DMS79 treated with DMSO at 0.1 percent for 48 hours (cell line): ENCODE measurements around the gene SPI1.
"Not testable (repeated sequence)": the region's sequence is repeated elsewhere in the genome, so short reads cannot be mapped to it uniquely, and the experiment has no call there.

Experiments used
- DNase-seq: peaks from one replicate; lab custom pipeline; 2025; lab: John Stamatoyannopoulos, UW

SPI1 gene

DNA sequence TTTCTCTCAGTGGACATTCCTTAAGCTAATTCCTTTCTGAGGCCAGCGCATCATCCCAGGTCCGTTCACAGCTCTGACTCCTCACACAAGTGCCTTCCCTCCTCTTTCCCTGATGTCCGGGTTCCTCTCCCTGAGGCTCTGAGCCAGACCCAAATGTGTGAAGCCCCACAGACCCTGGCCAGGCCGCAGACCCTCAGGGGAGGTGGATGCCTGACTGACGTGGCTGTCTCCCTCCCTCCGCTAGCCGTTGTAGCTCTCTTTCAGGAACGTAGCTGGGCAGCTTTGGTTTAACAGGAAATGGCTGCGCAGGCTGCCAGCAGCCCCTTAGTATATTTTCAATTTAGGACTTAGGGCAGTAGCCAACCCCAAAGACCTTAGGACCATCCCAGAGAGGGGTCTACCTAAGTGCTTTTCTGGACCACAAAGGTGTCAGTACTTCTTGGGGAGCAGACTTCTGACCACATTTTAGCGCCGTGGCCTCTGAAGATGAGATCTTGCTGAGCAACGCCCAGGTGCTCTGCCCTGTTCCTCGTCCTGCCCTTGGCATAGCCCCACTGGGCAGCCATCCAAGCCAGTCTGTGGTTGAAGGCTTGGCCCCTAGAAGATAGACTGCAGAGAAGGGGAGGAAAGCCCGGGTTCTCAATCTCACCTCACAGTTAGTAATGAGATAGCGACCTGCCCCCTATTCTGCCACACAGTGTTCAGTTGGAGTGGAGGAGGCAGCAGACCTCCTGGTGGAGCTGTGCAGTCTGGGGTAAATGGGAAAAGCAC lies 52.9 kb downstream of the SPI1 start:
- peak; percentile 29 for DNase-seq

DNA sequence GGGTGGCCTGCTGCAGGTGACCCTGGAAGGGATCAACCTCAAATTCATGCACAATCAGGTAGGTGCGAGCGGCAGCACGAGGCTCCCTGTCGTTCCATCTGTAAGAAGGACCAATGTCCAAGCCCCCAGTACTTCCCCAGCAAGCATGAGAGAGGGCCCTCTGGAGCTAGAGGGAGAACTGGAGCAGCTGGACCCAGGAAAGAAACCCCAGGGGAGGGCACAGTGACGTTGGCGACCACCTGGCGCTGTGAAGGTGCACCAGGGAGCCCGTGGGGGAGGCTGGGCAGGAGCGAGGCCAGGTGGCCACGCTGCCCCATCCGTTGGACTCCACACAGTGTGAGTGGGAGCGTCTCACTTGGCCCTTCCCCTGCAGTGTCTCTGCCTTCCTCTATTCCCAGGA lies 53.8 kb downstream of the SPI1 start:
- DNase-seq, result no peak

GRCh38 chr11:47318166-47318565 lies 60.2 kb downstream of the SPI1 start:
- no peak for DNase-seq

DNA sequence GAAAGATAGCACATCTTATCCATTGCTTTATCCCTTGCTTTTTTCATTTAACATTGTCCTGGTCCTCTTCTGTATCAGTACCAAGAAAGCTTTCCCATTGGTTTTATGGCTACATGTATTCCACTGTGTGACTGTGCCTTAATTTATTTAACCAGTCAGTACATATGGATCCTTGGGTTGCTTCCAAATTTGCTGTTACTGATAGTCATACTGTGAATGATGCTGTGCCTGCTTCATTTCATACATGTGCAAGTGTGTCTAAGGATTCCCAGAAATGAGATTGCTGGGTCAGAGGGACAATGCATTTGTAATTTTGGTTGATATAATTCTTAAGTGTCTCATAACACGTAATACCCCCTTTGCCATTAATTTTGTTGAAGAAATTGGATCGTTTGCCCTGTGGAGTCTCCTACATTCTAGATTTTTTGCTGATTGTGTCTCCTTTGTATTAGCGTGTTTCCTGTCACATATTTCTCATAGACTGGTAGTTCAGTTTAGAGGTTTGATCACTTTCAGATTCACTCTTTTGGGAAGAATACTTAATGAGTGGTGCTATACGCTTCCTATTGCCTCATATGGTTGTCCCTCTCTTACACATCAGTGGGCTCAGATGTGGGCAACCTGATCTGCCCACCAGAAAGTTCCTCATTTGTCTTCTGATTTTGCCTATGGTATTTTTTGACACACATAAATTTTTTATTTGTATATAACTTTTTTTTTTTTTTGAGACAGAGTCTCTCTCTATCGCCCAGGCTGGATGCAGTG lies 61.1 kb downstream of the SPI1 start:
- DNase-seq, result no peak

DNA sequence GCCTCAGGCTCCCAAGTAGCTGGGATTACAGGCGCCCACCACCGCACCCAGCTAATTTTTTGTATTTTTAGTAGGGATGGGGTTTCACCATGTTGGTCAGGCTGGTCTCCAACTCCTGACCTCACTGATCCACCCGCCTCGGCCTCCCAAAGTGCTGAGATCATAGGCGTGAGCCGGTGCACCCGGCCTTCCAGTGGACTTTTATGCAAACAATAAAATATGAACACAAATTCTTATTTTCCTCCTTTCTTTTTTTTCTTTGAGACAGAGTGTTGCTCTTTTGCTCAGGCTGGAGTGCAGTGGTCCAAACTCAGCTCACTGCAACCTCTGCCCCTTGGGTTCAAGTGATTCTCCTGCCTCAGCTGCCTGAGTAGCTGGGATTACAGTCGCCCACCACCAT lies 61.8 kb downstream of the SPI1 start:
- DNase-seq, result not testable (repeated sequence)

- DNase-seq, result no peak
Measured at GRCh38 chr11:47314992-47315391, 63.4 kb downstream of the SPI1 start.

DNA sequence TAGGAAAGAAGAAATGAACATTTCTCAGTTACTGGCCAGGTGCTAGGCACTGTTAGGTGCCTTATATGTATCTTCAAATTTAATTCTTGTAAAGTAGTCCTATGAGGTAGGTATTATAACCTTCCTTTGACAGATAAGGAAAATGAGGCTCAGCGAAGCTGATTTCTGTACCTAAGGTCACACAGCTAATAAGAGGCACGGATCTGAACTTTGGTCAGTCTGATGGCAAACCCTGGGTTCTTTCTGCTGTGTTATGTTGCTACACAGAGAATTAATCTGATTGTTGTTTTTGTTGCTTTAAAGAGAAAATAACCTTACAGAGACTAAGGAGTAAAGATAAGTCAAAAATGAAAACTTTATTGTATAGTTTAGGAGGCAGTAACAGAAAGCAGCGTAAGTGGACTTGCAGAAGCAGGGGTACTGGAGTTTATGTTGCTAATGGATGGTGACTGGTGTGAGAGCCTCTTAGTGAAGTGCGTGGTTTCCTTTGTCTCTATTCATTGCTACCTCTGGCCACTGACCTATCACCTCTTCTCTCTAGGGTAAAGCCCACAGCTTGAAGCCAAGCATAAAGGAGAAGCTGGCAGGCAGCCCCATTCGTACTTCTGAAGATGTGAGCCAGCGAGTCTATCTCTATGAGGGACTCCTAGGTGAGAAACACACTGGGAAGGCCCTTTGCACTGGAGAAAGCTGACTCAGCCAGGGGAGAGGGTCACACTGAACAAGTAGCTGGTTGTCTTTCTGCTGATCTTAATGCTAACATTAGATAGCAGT lies 70.1 kb downstream of the SPI1 start:
- DNase-seq, result peak; percentile 62

GRCh38 chr11:47306484-47306844 lies 71.9 kb downstream of the SPI1 start:
- DNase-seq, result no peak

DNA sequence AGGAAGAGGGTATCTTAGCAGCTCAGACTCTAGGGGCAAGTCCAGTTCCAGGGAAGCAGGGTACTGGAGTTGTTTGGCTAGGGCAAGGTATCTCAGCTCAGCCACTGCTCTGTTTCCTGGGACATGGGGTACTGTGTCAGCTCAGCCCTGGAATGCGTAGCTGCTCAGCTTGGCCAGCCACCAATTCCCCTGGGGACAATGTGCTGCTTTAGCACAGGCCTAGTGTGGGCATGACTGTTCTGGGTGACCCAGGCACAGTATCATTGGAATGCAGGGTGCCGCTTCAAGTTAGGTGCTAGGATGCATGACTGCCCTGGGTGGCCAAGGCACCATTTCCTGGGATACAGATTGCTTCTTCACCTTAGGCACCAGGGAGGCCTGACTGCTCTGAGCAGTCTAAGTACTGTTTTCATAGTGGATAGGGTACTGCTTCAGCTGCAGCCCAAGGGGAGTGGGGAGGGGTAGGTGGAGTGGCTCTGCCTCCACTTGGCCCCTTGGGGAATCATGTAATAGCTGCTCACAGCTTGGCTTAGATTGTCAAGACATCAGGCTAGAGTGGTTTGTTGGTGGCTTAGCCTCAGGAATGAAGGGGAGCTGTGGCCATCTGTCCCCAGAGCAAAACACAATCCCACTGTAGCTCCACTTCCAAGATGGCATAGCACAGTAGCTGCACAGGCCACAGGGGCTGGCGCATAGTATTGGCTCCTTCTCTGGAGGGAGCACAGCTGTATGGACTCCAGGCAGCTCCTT lies 72.4 kb downstream of the SPI1 start:
- DNase-seq, result no peak
